ENCODE measurements around the gene PELI1.

The PELI1 gene

DNA sequence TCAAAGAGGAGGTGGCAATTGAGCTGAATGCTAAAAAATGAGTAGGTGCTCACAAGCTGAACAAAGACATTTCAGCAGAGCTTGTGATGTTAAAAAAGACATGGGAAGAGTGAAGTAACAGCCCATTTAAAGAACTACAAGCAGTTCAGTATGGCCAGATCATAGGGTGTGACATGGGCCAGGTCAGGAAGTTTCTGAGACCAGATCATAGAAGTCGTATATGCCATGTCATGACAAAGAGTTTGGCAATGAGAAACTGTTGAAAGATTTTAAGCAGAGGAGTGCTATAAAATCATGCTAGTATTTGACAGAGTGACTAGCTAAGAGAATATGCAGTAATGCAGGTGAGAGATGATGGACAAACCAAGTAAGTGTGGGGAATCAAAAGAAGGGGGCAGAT lies 7.3 kb upstream of the PELI1 start:
- no peak for DNase-seq

DNA sequence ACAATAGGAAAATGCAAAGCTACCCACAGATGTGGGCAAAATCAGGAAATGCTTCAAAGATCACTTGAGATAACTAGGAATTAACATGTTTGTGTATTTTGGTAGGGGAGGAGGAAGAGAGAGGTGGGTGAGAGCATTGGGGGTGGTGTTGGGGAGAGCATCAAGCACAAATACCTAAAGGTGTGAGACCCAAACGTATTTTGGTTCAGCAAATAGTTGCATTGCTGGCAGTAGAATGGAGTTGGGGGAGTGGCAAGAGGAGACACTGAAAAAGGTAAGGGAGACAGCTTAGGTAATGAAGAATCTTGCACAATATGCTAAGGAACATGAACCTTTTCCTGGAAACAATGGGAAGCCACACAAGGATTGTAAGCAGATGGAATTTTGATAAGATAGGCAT lies 1.5 kb upstream of the PELI1 start:
- no peak for DNase-seq

DNA sequence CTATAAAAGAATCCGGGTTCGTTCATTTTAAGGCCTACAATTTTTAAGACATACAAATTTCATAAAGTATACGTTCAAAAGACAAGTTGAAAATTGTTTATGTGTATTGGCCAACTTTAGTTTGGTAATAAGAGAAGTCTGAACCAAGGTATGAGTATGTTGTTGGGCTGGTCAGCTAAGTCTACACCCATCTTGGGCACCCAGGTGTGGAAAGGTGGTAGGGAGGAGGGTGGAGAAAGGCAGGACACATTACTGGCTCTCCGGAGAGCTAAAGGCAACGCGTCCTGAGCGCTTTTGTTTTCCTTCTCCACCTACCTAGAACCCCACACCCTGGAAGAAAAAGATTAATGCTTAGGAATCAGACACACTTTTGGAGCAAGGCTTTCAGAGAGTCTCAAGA lies 899 bp upstream of the PELI1 start:
- DNase-seq, result no peak

DNA sequence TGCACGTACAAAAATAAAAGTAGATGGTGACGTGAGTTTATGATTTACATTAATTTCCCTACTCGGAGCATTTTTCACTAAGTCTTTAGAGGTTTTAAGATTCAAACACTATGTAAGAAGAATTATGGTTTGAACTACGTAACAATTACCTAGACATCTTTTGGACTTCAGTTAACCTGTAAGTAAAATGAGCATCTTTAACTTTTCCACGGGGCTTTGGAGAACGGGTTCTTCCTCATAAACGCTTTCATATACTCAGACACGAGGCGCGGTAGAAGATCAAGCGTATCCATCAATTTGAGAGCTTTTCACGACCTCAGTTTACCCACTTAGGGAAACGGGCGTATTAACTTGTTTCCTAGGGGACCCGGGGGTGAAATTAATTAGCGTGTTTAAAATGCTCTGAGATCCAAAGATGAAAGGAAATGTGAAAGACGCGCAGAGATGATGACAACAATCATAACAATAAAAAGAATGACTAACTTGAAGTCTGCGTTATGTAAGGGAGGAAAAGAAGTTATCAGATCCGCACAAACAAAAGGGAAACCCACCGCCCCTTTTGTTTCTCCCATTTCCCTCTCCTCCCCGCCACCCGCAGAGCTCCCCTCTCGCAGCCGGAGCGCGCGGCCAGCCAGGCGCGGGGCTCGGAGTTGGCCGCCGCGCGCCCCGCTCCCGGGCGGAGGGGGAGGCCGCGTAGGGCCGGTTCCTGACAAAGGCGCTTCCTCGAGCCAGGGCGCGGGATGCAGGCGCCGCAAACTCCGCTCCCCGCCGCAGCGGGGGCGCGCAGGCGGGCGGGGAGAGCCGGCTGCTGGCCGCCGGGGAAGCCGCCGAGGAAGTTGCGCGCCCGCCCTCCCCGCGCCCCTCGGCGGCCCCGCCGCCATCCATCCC lies 807 bp downstream of the PELI1 start:
- DNase-seq, result no peak

DNA sequence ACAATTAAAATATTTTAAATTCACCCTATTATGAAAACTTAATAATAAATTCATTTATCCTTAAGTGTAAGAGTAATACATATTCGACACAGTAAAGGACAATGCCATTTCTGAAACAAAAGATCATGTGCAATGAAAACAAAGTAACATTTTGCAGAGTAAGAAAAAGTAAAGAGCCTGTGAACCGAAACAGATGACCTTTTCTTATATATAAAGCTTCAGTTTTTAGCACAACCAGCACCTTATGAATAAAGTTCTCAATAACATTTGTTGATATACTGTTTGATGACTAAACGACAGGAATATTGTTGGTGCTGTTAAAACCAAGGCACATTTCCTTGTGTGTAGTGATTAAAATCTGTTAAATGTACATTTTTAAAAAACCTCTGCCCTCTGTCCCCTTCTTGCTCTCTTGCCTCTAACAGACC lies 1.5 kb downstream of the PELI1 start:
- no peak for DNase-seq

DNA sequence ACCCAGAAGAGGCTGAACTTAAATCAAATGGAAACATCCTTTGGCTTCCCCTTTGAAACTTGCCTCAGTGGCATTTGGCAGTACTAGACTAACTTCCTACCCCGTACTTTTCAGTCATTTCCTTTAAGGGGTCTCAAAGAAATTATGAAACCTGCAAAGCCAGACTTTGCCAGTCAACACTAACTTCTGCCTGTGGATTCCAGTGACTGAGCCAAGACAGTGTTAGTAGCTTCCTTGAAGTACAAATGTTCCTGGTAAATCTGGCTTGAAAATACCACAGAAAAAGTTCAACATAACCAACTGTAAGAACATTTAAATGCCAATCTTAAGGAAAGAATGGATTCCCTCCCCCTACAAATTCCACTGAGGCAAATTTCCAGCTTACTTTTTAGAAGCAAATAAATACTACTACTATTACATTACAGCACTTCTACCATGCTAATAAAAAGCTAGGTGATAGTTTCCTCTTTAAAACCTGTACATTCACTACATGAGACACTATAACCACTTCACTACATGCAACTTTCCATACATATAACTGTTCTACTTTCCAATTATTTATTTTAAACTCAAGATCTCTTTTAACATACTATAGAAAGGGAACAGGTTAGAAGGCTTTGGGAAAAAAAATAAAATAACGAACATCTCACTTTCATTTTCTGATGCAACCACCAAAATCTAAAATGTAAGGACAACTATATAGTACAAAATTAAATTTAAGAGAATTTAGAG lies 2.4 kb downstream of the PELI1 start:
- DNase-seq, result no peak

DNA sequence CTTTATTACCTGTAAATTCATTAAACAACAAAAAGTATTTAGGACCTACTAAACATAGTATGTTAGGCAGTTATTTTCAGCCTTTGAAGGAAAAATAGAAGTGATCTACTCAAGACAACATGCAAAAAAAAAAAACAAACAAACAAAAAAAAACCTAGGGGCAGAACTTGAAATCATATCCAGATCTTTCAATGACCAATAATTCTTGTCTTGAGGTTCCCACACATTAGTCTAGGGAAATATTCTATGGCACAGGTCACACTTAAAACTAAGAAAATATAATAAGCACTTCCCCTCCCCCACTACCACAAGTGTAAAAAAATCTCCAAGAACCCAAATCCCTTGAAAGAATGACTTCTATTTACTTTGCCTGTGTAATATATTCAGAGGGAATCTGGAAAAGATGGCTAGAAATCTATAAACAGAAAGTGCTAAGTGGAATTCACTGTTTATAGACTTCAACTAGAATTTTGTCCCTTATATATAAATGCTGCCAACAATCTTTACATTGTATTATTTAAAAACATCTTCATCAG lies 3.5 kb downstream of the PELI1 start:
- DNase-seq, result no peak

DNA sequence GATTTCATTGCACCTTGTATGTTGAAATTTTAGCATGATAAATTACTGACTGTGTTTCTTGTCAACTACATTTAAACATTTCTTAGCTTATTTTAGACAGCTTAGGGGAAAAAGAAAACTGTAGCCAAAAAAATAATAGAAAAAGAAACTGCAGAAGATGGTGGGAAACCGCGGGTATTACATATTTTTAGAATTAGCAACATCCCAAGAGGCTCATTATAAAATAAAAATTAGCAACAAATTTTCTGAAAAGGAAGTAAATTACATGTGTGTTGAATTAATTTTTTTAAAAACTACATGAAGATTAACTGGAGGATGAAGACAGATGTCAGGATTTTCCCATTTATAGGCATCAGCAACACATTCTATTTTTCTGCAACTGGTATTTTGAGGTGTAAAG lies 4.3 kb downstream of the PELI1 start:
- DNase-seq, result no peak

DNA sequence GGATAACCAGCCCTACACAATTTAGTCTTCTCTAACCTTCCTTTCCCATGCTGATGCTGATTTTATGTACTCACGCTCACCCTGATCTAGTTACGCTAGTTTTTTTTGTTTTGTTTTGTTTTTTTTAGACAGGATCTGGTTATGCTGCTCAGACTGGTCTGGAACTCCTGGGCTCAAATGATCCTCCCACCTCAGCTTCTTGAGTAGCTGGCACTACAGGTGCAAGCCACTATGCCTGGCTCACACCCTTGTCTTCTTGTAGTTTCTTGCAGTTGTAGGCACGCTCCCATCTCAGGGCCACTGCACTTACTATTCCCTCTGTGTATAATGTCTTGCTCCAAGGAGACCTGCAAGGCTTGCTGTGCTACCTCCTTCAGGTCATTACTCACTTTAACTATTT lies 6.2 kb downstream of the PELI1 start:
- DNase-seq, result no peak

DNA sequence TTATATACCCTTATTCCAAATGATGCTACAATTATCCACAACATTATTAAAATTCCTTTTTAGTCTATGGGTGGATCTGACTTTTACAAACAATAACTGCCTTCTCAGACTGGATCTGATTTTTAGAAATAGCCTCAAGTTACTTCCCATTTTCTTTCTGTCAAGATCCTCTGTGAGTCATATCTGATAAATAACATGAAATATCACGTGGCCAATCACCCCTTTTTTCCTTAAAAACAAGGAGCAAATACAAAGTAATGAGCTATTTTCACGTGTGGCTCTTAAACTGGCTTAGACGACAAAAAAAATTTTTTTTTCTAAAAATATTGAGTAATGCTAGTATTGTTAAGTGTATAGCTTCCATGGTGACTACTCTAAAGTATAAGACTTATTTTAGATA lies 6.7 kb downstream of the PELI1 start:
- no peak for DNase-seq

DNA sequence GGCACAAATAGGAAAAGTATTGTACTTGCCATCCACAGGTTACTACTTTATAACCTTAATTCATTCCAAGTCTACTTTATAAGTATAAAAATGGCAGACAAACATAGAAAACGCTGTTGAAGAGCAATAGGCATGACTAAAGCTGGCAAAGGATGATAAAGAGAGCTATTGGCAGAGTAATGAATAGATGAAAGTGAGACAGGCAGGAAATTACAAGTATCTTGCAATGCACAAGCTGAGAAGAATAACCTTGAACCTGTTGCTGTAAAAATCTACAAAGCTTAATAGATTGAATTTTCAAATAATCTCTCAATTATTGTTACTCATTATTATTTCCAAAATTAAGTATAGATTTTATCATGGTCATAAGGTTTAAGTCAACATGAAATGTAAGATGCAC lies 8.8 kb downstream of the PELI1 start:
- DNase-seq, result no peak

DNA sequence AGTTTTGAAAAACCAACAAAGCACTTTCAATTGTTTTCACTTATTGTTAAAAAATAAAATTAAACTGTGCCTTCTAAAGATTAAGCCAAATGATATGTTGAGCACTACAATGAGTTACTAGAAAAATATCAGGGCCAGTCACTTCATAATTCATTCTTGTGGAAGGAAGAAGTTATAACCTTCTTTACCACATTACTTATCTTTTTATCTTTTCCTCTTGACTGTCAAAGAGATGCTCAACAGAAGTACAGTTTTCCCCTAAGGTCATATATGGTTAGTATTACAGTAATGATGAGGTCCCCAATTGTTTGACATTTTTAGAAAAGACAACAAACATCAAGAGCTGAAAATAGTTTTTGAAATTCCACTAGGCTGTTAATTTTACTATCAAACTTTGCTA lies 9.4 kb downstream of the PELI1 start:
- DNase-seq, result no peak

DNA sequence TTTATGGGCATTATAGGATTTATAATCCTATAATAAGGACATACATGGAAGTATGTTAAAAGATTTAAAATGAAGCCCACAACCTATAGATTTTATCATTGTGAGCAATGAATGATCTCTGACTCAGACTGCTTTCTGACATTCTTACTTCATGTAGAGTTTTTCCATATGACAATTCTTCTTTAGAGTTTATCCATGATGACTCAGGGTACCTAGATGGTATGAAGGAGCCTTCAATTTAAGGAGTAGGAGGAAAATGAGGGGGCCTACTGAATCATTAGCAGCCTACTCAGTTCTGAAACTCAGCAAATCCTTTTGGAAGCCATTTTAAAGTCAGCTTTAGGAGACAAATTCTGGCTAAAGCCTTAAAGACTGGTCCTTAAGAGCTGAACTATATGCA lies 10.4 kb downstream of the PELI1 start:
- no peak for DNase-seq

DNA sequence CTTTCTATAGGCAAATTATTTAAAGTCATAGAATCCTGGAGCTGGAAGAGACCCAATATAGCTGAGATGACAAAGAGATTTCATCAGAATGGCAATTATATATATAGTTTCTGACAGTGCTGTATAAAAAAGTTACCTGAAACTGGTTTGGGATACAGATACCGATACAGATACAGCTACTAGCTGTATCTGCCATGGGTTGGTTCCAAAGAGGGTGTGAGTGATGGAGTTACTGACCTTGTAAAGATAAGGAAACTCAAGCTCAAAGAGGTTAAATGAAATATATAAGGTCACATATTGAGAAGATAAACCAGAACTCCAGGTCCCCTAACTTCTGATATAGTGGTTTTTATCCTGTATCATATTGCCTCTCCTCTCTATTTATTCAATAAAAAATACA lies 10.9 kb downstream of the PELI1 start:
- no peak for DNase-seq

DNA sequence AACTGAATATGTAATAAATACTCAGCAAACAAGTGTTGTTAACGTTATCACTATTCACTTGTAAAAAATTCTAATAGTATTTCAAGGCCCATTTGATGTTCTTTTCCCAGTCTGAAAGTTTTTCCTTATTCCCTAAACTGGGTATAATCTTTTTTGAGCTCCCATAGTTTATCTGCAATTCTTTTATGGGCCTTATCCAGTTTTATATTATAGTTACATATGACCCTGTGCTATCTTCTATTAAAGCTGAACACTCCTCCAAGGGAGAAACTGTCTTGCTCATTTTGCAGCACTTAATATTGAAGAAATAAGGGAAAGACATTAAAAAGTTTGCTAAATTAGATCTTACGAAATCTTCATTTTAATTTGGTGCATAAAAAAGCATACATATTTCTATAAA lies 13.9 kb downstream of the PELI1 start:
- no peak for DNase-seq

DNA sequence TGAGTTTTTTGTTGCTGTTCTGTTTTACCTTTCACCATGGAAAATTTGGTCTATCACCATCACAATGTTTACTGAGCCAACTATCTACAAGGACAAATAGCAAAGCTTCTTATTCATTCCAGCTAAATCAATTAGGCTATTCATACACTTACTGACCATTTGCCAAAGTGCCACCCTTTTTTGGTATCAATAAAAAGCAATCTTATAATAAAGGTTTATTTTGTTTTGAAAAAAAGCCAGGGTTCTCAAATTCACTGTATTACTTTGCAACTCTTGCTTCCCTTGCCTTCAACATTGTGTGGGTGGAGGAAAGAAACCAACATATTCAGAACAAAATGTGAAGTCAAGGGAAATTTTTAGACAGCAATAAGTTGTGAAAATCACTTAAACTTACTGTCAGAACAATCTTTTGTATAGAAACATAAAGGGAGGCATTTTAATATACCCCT lies 15.3 kb downstream of the PELI1 start:
- DNase-seq, result no peak

DNA sequence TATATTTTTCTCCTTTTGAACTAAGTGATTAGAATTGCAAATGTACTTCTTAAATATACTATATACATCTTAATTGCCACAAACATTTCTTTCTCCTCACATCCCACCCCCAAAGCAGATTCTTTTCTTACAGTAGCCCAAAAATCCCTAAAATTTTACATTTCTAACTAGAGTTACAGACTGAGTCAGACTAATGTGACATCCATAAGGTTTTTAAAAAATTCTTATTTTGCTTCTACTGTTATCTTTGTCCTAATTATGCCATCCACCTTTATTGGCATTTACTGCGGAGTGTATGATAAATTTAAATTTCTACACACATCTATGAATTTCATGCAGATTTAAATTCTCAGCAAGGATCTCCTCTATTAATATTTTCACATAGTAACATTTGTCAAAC lies 15.8 kb downstream of the PELI1 start:
- no peak for DNase-seq

DNA sequence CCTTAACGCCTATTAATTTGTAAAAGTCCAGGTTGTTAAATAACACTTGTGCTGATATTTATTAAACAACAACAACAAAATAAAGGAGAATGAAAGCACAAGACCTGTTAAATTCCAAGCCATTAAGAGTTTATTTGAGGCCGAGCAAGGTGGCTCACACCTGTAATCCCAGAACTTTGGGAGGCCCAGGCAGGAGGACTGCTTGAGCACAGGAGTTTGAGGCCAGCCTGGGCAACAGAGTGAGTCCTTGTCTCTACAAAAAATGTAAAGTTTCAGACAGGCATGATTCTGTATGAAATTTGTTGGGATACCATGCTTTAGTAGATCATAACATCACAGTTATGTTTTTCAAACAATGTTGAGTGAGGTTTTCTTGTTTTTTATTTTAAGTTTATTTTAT lies 17.1 kb downstream of the PELI1 start:
- no peak for DNase-seq

DNA sequence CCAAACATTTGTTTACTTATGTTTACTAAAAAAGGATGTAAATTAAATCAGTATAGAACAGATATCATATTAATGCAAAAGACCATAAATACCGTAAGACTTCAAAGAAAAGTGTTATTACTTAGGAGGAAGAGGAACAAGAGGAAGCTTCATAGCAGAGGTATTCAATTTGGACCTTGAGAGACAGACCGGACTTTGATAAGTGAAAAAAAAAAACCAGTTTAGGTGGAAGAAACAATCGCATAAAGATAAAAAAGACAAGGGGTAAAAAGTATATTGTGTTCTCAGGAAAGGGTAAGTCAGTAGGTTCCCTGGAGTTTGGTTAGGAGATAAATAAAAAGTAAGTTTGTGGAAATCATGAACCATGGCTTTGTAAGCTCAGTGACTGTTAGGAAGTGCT lies 17.6 kb downstream of the PELI1 start:
- no peak for DNase-seq

DNA sequence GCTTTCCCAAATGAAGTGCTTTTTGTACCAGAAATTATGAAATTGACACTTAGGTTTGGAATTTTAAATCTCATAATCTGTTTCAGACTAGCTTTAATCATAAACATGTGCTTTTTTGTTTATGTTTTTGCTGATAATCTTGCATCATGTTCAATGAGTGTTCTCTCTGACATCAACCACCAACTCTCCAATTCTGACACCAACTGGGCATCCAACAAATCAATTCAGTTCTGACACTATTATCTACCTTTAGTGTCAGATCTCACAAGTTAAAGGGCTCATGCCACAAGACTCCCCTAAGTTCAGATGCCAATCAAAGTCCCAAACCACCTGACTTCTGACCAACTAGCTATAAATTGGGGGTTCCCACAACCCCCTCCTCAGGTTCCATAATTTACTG lies 19.6 kb downstream of the PELI1 start:
- DNase-seq, result no peak

DNA sequence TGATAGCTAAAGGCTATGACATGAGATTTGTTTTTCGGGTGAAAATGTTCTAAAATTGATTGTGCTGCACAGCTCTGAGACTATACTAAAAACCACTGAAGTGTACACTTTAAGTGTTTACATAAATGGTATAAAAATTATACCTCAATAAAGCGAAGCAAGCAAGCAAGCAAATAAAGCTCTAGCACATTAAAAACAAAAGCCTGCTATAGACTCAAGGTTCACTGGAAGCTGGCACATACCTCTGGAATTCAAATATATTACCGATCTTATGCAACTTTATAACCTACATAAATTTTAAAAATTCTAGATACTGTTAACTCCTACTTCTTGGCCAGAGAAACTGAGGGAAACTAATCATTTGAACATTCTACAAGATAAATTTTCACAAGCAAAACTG lies 20.1 kb downstream of the PELI1 start:
- DNase-seq, result no peak

DNA sequence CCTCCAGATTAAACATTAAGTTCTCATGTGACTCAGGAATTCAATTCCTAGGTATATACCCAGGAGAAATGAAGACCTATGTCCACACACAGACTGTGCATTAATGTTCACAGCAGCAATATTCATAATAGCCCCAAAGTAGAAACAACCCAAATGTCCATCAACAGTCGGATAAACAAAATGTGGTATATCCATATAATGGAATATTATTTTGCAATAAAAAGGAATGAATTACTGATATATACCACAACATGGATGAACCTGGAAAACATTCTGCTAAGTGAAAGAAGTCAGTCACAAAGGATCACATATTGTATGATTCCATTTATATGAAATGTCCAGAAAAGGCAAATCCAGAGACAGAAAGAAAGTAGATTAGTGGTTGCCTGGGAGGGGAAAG lies 20.5 kb downstream of the PELI1 start:
- no peak for DNase-seq

DNA sequence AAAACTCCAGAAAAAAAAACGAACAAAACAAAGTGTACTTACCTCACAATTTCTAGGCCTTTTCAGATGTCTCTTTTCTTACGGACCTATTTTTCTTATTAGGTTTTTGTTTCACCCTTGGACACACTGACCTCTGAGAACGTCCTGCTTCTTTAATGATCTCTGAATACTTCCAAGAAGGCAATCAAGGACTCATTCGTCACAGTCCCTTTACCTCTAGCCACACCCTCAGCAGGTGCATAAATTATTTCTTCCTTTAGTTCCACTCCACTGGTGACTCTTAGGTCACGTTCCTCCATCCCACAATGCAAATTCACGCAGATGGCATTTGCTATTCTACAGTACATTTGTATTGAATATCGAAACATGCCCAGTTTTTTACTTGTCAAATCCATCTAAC lies 21.9 kb downstream of the PELI1 start:
- DNase-seq, result no peak

DNA sequence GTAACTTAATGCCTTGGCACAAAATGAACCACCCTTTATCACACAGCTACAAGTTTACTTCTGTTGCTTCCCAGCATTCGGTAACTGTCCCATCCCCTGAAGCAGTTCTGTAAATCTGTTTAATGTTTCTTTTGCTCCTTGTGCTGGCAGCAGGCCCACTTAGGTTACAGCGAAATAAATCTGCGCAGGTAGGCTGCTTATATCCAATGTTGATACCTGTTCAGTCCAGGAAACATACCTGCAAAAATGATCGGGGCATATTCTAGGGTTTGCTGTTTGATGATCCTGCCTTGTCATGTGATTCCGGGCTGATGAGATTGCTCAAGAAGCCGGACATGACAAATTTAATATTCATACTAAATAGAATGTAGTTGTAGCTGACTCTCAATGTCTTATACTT lies 23.3 kb downstream of the PELI1 start:
- DNase-seq, result no peak

All from NCI-H524 treated with DMSO at 0.1 percent for 48 hours (cell line).